BE2C (cell line): ENCODE results near the gene ELMO1.

Source experiments
- DNase-seq: peaks from one replicate; pipeline ENCODE4 v3.0.0-alpha.2; 2020
- H3K27me3 ChIP-seq: fragments of 250-450 bp; sonication (Bioruptor Pico); 2 replicates; pipeline ENCODE4 v1.5.1; 2020; ENCODE audit warnings: mild to moderate bottlenecking
- H3K36me3 ChIP-seq: fragments of 250-450 bp; sonication (Bioruptor Pico); 2 replicates; pipeline ENCODE4 v1.5.1; 2020; ENCODE audit warnings: mild to moderate bottlenecking
- H3K4me1 ChIP-seq: fragments of 250-450 bp; sonication (Bioruptor Pico); 2 replicates; pipeline ENCODE4 v1.5.1; 2020
- H3K4me3 ChIP-seq: 2 replicates; pipeline ENCODE4 v1.5.1; 2011; ENCODE audit warnings: low read depth, low read length
- H3K9me3 ChIP-seq: fragments of 250-450 bp; sonication (Bioruptor Pico); 2 replicates; pipeline ENCODE4 v1.5.1; 2020
- TF ChIP-seq, protein P1 (sequence below): IDR thresholded peaks from 2 replicates; pipeline ENCODE4 v1.5.1; 2012; ENCODE audit warnings: mild to moderate bottlenecking, low read depth, low read length

ELMO1 gene

DNA sequence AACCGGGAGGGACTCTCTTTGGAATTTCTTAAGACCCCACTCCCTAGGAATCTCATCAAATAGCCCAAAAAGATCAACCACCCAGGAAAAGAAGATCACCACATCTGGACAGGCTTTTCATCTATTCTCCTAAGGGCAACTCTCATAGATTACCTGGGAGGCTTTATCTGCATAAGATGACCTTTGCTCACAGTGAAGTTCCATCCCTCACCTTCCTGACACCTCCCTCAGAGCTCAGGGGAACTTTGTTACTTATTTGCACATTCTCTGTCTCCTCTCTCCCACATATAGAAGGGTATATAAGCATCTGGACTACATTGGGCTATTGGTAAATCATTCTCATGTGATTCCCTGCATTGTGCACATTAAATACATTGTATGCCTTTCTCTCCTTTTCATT, 80.1 kb downstream of the ELMO1 start:
- no peak for DNase-seq
- TF ChIP-seq, protein P1, sequence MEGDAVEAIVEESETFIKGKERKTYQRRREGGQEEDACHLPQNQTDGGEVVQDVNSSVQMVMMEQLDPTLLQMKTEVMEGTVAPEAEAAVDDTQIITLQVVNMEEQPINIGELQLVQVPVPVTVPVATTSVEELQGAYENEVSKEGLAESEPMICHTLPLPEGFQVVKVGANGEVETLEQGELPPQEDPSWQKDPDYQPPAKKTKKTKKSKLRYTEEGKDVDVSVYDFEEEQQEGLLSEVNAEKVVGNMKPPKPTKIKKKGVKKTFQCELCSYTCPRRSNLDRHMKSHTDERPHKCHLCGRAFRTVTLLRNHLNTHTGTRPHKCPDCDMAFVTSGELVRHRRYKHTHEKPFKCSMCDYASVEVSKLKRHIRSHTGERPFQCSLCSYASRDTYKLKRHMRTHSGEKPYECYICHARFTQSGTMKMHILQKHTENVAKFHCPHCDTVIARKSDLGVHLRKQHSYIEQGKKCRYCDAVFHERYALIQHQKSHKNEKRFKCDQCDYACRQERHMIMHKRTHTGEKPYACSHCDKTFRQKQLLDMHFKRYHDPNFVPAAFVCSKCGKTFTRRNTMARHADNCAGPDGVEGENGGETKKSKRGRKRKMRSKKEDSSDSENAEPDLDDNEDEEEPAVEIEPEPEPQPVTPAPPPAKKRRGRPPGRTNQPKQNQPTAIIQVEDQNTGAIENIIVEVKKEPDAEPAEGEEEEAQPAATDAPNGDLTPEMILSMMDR = no peak

DNA sequence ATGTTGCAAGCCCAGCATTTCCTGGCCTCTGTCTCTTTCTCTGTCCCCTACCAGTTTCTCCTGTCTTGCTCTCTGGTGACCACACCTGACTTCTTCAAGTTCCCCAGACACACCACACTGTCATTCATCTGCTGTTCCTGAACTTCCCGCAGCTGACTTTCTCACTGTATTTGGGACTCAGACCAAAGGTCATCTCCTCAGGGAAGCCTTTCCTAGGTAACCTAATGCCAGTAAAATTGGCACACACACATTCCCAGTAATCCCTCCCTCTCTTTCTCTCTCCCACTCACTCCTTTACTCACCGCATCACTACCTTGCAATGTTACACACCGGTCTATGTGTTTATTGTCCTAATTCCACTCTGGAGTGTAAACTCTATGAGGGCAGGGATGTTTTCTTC, 81.7 kb downstream of the ELMO1 start:
- no peak for DNase-seq
- no peaks in the 10 kb centered on the region for H3K27me3 ChIP-seq
- no peaks in the 10 kb centered on the region for H3K9me3 ChIP-seq
- no peaks in the 10 kb centered on the region for H3K4me1 ChIP-seq
- no peaks in the 10 kb centered on the region for H3K36me3 ChIP-seq
- TF ChIP-seq, protein P1 = no peak
- no peak overlapping the region for H3K4me3 ChIP-seq

More for the DNA sequence above, 80.1 kb downstream of the ELMO1 start:
- Histone ChIP-seq H3K27me3 (no peaks in the 10 kb centered on the region), H3K9me3 (no peaks in the 10 kb centered on the region), H3K4me1 (no peaks in the 10 kb centered on the region), H3K4me3 (no peak overlapping the region), H3K36me3 (no peaks in the 10 kb centered on the region)

DNA sequence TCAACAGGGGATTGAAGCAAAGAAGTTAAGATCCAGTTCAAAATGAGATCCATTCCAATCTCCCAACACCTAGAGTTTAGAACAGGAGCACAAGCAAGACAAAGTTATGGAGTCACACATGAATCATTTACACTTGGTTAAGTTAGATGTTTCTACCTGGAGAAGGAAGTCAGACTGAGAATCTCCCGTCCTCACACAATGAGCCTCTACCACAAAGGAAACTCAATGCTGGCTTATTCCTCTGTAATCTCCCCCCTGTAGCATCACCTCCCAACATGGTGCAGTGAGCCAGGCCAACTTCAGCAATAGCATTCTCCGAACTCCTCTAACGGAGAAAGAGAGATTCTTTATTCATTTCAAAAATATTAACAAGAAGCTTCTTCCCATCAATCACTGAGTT, 82.2 kb downstream of the ELMO1 start:
- H3K4me1 ChIP-seq = no peaks in the 10 kb centered on the region
- DNase-seq = no peak
- H3K36me3 ChIP-seq = no peaks in the 10 kb centered on the region
- TF ChIP-seq, protein P1 = no peak
- H3K27me3 ChIP-seq = no peaks in the 10 kb centered on the region
- H3K9me3 ChIP-seq = no peaks in the 10 kb centered on the region
- no peak overlapping the region for H3K4me3 ChIP-seq

DNA sequence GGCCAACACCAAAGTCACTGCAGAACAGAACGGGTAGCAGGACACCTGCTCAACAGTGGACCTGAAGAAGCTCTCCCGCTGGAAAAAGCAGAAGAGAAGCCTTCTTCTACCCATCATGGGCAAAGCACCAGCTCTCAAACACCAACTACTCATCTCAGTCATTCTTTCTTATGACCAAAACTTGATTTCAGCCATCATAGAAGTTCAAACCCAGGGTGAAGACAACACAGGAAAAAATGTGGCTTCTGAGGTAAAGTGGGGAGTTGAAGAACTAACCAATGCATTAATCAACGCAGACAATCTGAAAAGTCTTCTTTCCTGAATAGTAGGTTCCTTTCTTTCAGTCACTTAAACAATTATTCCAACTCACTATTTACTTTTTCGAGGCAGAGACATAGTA, 83.3 kb downstream of the ELMO1 start:
- H3K36me3 ChIP-seq = no peaks in the 10 kb centered on the region
- H3K4me3 ChIP-seq = no peak overlapping the region
- H3K9me3 ChIP-seq = no peaks in the 10 kb centered on the region
- TF ChIP-seq, protein P1 = no peak
- H3K4me1 ChIP-seq = no peaks in the 10 kb centered on the region
- no peaks in the 10 kb centered on the region for H3K27me3 ChIP-seq
- DNase-seq = no peak

DNA sequence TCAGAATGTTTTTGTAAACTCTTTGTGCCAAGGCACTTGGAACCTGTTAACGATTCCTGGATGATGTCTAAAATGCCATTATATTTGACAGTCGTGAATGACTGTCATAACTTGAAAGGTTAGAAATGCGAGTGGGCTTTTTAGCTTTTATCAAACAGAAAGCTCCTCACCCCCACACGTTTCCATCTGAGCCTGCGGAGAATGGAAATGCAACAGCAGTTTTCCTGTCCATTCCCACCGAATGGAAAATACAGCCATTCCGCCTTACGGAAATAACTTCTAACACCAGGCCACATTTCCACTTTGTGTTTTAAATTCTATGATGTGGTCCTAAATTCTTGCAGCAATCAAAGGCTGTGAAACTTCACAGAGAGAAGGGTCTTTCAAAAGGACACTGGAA, 83.8 kb downstream of the ELMO1 start:
- H3K4me1 ChIP-seq = no peaks in the 10 kb centered on the region
- TF ChIP-seq, protein P1 = no peak
- DNase-seq = no peak

DNA sequence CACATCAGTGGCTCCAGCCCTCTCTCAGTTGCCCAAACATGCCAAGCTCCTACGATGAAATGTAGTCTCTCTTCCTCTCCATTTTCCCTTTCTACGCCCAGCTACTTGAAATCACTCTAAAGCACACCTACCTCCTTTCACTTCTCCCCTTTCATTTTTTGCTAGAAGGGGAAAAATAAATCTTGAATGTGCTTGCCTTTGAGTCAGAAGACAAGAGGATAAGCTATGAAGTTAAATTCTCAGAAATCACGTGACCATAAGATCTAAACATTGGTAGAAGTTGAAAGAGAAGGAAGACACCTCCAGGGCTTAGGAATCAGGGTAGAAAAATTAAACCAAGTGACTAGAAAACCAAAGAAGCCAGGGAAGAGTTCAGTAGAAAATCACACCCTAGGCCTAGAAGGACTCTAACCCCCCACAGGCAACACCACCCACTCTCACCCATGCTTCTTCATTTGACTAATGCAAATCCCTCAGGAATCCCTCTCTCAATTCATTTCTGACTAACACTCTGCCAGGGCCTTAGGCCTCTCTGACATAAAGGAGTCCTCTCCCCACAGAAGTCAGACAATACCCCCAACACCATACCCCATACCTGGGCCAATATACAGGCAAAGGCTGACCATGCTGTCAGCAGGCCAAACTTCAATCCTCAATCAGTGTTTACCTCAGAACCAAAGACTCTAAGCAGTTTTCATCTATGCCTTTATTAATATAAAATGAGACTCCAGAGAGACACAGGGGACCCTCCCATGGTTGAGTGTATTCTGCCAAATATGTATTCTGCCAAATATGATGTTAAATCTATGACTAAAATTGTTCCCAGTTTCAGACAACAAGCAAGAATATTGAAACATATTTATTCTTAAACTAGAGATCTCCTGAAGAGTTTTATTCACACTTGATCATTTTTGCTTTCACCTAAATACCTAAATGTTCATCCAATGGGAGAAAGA, 84.8 kb downstream of the ELMO1 start:
- no peaks in the 10 kb centered on the region for H3K27me3 ChIP-seq
- H3K9me3 ChIP-seq = no peaks in the 10 kb centered on the region
- DNase-seq = no peak
- H3K4me1 ChIP-seq = no peaks in the 10 kb centered on the region; the same call in 1 of the 2 replicates
- H3K36me3 ChIP-seq = no peaks in the 10 kb centered on the region
- TF ChIP-seq, protein P1 = no peak
- H3K4me3 ChIP-seq = no peak overlapping the region

More for the DNA sequence above, 83.8 kb downstream of the ELMO1 start:
- Histone ChIP-seq H3K9me3 (no peaks in the 10 kb centered on the region), H3K4me3 (no peak overlapping the region), H3K36me3 (no peaks in the 10 kb centered on the region), H3K27me3 (no peaks in the 10 kb centered on the region)
